Erythroblast (primary cell): ENCODE measurements around the gene FBXW7.

Source experiments
- GATA1 ChIP-seq: IDR thresholded peaks from 2 replicates; pipeline ENCODE4 v1.6.1; 2011; ENCODE audit warnings: low read depth, mild to moderate bottlenecking, control low read depth, low read length, moderate library complexity
- POLR2A ChIP-seq: IDR thresholded peaks from 2 replicates; pipeline ENCODE4 v1.6.1; 2011; ENCODE audit warnings: mild to moderate bottlenecking, low read length

DNA sequence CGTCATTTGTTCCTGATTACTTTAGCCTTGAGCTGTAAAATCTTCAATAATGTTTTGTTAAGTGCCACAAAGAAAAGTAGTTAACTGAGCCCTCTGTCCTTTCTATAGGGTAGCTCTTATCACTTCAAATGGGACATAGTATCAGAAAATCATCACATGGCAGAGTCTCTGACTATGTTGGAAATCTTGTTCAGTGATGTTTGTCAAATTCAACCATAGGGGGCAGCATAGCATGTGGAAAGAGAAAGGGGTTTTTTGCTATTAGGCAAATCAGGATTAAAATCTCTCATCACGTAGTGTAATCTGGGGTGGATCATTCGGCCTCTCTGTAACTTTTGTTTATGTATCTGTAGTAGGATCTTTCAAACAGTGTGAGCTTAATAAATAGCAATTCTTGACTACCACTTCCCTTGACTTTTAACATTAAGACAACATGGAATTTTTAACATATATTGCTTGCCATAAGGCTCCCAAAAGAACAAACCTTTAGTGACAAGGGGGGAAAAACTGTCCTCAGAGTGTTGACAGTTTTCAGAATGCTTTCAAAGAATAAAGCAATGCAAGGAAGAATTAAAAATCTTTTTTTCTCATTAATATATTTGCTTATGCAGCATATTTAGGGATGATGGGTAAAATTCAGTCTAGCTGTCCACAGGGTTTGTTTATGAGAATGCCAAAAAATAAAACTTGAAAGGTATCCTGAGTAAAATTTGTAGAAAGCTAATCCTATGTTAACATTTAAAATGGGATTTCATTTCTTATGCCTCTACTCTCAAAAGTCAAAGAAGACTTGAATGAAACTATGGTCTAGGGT, 127.2 kb downstream of the FBXW7 start:
- no peak for TF ChIP-seq POLR2A
- TF ChIP-seq GATA1, result no peak
